ENCODE results near the gene CRY2.

DNA sequence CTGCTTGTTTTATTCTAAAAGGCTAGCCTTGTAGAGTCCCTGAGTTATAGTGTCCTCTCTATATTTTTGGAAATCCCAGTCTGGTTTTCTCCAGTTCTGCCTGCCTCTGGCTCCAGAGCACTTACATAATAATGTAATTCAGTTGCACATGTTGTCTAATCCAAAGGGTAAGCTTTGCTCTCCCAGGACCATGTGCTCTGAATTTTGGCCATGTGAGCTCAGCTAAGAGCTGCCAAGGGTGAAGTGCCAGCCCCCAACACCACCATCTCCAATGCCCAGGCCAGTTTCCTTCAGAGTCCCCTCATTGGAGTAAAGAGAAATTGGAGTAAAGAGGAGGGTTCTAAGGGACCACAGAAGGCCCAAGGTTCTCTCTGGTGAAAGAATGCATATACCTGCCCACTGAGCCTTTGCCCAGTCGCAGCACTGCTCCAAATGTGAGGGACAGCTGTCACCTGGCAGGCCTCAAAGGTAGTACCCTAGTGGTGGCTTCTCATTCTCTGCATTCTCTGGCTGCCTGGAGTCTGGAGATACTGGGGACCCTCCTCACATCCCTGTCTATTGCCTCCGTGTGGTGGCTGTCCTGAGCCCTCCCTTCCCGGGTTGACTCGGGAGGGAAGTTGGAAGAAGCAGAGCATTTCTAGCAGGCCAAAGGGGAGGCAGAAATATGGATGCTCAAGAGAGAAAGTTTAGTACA lies 4.9 kb downstream of the CRY2 start:
- TF ChIP-seq RXRA (IDR thresholded peaks at IDR 0.05; ENCODE audit: insufficient read depth, low read depth, low read length): no peak
- no peak for TF ChIP-seq CEBPB (IDR thresholded peaks at IDR 0.05; ENCODE audit: low read depth, low read length)

All from H1 (cell line).